Measurements from ENCODE around the gene CPSF4L. TPM values are rescaled to one million over a fixed set of nuclear protein-coding genes. Genes with fewer than 3 reads are reported as not detected.
A peak's percentile ranks its signal among the peaks of the same experiment; 100 is the strongest.

Gene CPSF4L
- total and polyA plus RNA-seq, 2 of the 13 experiments (the other 11 are each of a cell fraction or from before 2014, with no cell fraction given), result 0.73 to 1.6 TPM

DNA sequence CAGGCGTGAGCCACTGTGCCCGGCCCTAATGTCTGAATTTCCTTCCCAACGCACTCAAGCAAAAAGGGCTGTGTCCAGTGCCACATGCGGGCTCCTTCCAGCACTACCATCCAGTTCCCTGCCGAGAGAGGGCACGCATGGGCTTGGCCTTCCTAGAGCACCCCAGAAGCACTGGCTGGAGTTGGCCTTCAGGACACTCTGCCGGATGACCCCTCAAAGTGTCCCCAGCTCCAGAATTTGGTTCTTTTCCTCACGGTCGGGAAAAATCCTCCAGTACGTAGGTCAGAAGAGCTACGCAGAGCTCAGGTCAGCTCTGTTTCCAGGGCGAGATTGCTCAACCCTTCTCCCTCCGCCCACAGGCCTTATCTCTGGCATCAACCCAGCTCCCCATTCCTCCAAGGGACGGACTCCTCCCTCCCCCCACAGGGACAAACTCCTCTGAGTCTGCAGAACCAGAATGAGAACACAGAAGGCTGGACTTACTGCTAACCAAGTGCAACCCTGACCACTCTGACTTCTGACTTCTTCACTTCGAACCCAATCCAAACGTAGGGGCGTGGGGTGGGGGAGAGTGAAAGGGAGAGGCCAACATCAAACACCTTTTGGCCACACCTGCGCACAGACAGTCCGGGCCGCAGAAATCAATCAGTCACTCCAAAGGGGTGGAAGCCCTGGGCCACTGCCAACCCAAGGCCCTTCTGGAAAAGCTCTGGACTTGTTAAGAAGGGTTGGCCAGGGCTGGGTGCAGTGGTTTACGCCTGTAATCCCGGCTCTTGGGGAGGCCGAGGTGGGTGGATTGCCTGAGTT lies 46.5 kb upstream of the CPSF4L start (continued):
- TF ChIP-seq ZHX2 (IDR thresholded peaks at IDR 0.05; ENCODE audit: low read depth) (no peak), ZHX2 (CRISPR knock-in tag; IDR thresholded peaks at IDR 0.05; ENCODE audit: borderline replicate concordance) (no peak), ZNF329 (CRISPR knock-in tag; IDR thresholded peaks at IDR 0.05; ENCODE audit: low read depth) (no peak), NFIC (IDR thresholded peaks at IDR 0.05; ENCODE audit: low read length) (peak; percentile 37; the same call in 1 of the 2 replicates), ISL2 (CRISPR knock-in tag; IDR thresholded peaks at IDR 0.05) (peak; percentile 79; the same call in 1 of the 2 replicates), TARDBP (CRISPR knock-in tag; IDR thresholded peaks at IDR 0.05) (no peak; the same call in none of the 2 replicates), RBM39 (IDR thresholded peaks at IDR 0.05; ENCODE audit: low read depth, low read length, poor library complexity, severe bottlenecking) (no peak), SMAD3 (CRISPR knock-in tag; IDR thresholded peaks at IDR 0.05) (peak; percentile 78), CHCHD3 (CRISPR knock-in tag; IDR thresholded peaks at IDR 0.05) (no peak), SUZ12 (IDR thresholded peaks at IDR 0.05; ENCODE audit: low read depth, low read length) (no peak), POLR2AphosphoS2 (IDR thresholded peaks at IDR 0.05; ENCODE audit: low read depth, low read length) (no peak)
- TF ChIP-seq, protein P1, sequence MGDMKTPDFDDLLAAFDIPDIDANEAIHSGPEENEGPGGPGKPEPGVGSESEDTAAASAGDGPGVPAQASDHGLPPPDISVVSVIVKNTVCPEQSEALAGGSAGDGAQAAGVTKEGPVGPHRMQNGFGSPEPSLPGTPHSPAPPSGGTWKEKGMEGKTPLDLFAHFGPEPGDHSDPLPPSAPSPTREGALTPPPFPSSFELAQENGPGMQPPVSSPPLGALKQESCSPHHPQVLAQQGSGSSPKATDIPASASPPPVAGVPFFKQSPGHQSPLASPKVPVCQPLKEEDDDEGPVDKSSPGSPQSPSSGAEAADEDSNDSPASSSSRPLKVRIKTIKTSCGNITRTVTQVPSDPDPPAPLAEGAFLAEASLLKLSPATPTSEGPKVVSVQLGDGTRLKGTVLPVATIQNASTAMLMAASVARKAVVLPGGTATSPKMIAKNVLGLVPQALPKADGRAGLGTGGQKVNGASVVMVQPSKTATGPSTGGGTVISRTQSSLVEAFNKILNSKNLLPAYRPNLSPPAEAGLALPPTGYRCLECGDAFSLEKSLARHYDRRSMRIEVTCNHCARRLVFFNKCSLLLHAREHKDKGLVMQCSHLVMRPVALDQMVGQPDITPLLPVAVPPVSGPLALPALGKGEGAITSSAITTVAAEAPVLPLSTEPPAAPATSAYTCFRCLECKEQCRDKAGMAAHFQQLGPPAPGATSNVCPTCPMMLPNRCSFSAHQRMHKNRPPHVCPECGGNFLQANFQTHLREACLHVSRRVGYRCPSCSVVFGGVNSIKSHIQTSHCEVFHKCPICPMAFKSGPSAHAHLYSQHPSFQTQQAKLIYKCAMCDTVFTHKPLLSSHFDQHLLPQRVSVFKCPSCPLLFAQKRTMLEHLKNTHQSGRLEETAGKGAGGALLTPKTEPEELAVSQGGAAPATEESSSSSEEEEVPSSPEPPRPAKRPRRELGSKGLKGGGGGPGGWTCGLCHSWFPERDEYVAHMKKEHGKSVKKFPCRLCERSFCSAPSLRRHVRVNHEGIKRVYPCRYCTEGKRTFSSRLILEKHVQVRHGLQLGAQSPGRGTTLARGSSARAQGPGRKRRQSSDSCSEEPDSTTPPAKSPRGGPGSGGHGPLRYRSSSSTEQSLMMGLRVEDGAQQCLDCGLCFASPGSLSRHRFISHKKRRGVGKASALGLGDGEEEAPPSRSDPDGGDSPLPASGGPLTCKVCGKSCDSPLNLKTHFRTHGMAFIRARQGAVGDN (CRISPR knock-in tag; IDR thresholded peaks at IDR 0.05), result peak; percentile 89
- TF ChIP-seq, protein P2, sequence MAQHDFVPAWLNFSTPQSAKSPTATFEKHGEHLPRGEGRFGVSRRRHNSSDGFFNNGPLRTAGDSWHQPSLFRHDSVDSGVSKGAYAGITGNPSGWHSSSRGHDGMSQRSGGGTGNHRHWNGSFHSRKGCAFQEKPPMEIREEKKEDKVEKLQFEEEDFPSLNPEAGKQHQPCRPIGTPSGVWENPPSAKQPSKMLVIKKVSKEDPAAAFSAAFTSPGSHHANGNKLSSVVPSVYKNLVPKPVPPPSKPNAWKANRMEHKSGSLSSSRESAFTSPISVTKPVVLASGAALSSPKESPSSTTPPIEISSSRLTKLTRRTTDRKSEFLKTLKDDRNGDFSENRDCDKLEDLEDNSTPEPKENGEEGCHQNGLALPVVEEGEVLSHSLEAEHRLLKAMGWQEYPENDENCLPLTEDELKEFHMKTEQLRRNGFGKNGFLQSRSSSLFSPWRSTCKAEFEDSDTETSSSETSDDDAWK (CRISPR knock-in tag; IDR thresholded peaks at IDR 0.05), result no peak
- TF ChIP-seq, protein P3, sequence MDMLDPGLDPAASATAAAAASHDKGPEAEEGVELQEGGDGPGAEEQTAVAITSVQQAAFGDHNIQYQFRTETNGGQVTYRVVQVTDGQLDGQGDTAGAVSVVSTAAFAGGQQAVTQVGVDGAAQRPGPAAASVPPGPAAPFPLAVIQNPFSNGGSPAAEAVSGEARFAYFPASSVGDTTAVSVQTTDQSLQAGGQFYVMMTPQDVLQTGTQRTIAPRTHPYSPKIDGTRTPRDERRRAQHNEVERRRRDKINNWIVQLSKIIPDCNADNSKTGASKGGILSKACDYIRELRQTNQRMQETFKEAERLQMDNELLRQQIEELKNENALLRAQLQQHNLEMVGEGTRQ (IDR thresholded peaks at IDR 0.05; ENCODE audit: low read depth, low read length), result no peak
- TF ChIP-seq, protein P3 (CRISPR knock-in tag; IDR thresholded peaks at IDR 0.05; ENCODE audit: borderline replicate concordance), result no peak

Measured in HepG2 (cell line).